MM.1S (cell line): ENCODE measurements around the gene BPIFB1.

Source experiments
- DNase-seq: peaks from one replicate; pipeline ENCODE4 v3.0.0-alpha.2; 2015
- H2AFZ ChIP-seq: fragments of 300-600 bp; sonication (generic); 2 replicates; pipeline ENCODE4 v1.6.0; 2016; ENCODE audit warnings: antibody characterized with exemption, low read length
- H3F3A ChIP-seq: fragments of 300-600 bp; sonication (generic); 2 replicates; pipeline ENCODE4 v1.6.1; 2016; ENCODE audit warnings: mild to moderate bottlenecking, antibody characterized with exemption, low read length, moderate library complexity, mixed read lengths; ENCODE audit not compliant: insufficient read depth
- H3K27ac ChIP-seq: fragments of 300-600 bp; sonication (generic); 2 replicates; pipeline ENCODE4 v1.5.1; 2016; ENCODE audit warnings: mild to moderate bottlenecking, low read length
- H3K27me3 ChIP-seq: fragments of 300-600 bp; sonication (generic); replicated peaks from 2 replicates; pipeline ENCODE4 v1.6.0; 2016; ENCODE audit warnings: low read length; ENCODE audit not compliant: insufficient read depth
- H3K36me3 ChIP-seq: fragments of 300-600 bp; sonication (generic); replicated peaks from 2 replicates; pipeline ENCODE4 v1.6.1; 2016; ENCODE audit warnings: mild to moderate bottlenecking, low read length, mixed read lengths; ENCODE audit not compliant: insufficient read depth
- H3K4me1 ChIP-seq: fragments of 300-600 bp; sonication (generic); 2 replicates; pipeline ENCODE4 v1.6.1; 2016; ENCODE audit warnings: low read length, mixed read lengths
- H3K4me2 ChIP-seq: fragments of 300-600 bp; sonication (generic); 2 replicates; pipeline ENCODE4 v1.6.0; 2016; ENCODE audit warnings: low read depth, low read length
- H3K4me3 ChIP-seq: fragments of 300-600 bp; sonication (generic); 2 replicates; pipeline ENCODE4 v1.5.1; 2016; ENCODE audit warnings: low read length, mixed read lengths
- H3K79me2 ChIP-seq: fragments of 300-600 bp; sonication (generic); 2 replicates; pipeline ENCODE4 v1.6.1; 2016; ENCODE audit warnings: mixed run types, low read length, mixed read lengths
- H3K9ac ChIP-seq: fragments of 300-600 bp; sonication (generic); 2 replicates; pipeline ENCODE4 v1.6.1; 2016; ENCODE audit warnings: low read length, mixed read lengths
- H3K9me2 ChIP-seq: fragments of 300-600 bp; sonication (generic); replicated peaks from 2 replicates; pipeline ENCODE4 v1.6.1; 2016; ENCODE audit warnings: mild to moderate bottlenecking, low read length, mixed read lengths; ENCODE audit not compliant: insufficient read depth
- H3K9me3 ChIP-seq: fragments of 300-600 bp; sonication (generic); replicated peaks from 2 replicates; pipeline ENCODE4 v1.6.1; 2016; ENCODE audit warnings: mild to moderate bottlenecking, low read length, mixed read lengths; ENCODE audit not compliant: insufficient read depth
- H4K20me1 ChIP-seq: fragments of 300-600 bp; sonication (generic); 2 replicates; pipeline ENCODE4 v1.6.1; 2016; ENCODE audit warnings: mild to moderate bottlenecking, low read length, moderate library complexity, mixed read lengths; ENCODE audit not compliant: insufficient read depth
- EZH2 ChIP-seq: fragments of 300-600 bp; sonication (generic); optimal IDR thresholded peaks from 2 replicates; pipeline ENCODE3; 2017; ENCODE audit warnings: low read depth, mild to moderate bottlenecking, antibody characterized with exemption, low read length, mixed read lengths
- EZH2phosphoT487 ChIP-seq: fragments of 300-600 bp; sonication (generic); IDR thresholded peaks from 2 replicates; pipeline ENCODE4 v1.6.1; 2018; ENCODE audit warnings: antibody characterized with exemption, low read length
- TF ChIP-seq, protein P1 (sequence below): fragments of 300-600 bp; sonication (generic); IDR thresholded peaks from 2 replicates; pipeline ENCODE4 v1.5.1; 2016; ENCODE audit warnings: antibody characterized with exemption, low read length, mixed read lengths

The BPIFB1 gene

DNA sequence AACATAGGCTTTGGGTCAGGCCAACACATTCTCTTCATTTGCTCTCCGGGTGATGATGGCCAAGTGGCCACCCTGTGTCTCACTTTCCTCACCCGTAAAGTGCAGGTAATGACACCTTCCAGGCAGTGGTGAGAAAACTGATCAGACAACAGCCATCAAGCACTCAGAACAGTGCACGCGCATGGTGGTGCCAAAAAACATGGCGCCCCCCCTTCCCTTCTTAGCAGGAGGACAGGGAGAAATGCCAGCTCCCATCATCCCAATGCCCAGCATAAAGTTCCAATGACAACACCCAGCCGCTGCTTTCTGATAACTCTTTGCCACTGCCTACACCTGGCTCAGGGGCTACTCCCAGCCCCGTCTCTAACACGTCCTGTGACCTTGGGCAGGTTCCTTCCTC lies 8.4 kb downstream of the BPIFB1 start:
- Histone ChIP-seq H3F3A (no peaks in the 10 kb centered on the region), H3K9me2 (no peaks in the 10 kb centered on the region), H3K9ac (no peak overlapping the region), H4K20me1 (no peaks in the 10 kb centered on the region), H3K79me2 (no peaks in the 10 kb centered on the region), H3K9me3 (no peaks in the 10 kb centered on the region), H3K4me3 (no peak overlapping the region), H3K4me1 (no peaks in the 10 kb centered on the region), H3K27me3 (peaks cover 85% of the 10 kb centered on the region), H2AFZ (no peak overlapping the region), H3K4me2 (no peak overlapping the region), H3K27ac (no peak overlapping the region), H3K36me3 (no peaks in the 10 kb centered on the region)
- DNase-seq = no peak
- TF ChIP-seq, protein P1, sequence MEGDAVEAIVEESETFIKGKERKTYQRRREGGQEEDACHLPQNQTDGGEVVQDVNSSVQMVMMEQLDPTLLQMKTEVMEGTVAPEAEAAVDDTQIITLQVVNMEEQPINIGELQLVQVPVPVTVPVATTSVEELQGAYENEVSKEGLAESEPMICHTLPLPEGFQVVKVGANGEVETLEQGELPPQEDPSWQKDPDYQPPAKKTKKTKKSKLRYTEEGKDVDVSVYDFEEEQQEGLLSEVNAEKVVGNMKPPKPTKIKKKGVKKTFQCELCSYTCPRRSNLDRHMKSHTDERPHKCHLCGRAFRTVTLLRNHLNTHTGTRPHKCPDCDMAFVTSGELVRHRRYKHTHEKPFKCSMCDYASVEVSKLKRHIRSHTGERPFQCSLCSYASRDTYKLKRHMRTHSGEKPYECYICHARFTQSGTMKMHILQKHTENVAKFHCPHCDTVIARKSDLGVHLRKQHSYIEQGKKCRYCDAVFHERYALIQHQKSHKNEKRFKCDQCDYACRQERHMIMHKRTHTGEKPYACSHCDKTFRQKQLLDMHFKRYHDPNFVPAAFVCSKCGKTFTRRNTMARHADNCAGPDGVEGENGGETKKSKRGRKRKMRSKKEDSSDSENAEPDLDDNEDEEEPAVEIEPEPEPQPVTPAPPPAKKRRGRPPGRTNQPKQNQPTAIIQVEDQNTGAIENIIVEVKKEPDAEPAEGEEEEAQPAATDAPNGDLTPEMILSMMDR = no peak
- TF ChIP-seq EZH2 = no peak
- TF ChIP-seq EZH2phosphoT487 = no peak

DNA sequence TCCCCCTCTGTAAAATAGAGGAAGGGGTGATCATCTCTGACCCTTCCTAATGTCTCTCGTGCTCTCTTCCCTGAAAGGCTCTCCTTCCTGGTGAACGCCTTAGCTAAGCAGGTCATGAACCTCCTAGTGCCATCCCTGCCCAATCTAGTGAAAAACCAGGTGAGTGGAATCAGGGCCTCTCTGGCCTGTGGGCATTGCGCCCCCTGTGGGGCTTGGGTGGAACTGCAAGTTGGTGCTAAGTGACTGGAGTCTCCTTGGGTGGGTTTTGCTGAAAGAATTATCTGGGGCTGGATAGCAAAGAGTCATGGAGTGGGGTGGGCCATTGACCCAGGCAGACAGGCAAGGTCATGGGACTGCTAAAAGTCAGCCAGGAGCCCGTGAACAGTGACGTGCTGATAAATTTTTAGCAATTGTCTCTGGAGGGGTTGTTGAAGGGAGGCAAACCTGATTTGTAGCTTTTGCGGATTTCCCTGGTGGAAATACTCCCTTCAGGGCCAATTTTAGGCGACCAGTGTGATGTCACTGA lies 8.9 kb downstream of the BPIFB1 start:
- no peak overlapping the region for H2AFZ ChIP-seq
- no peak overlapping the region for H3K27ac ChIP-seq
- no peaks in the 10 kb centered on the region for H3K9me3 ChIP-seq
- no peaks in the 10 kb centered on the region for H3K9me2 ChIP-seq
- no peak overlapping the region for H3K4me3 ChIP-seq
- H4K20me1 ChIP-seq = no peaks in the 10 kb centered on the region
- H3K79me2 ChIP-seq = no peaks in the 10 kb centered on the region
- DNase-seq = peak; percentile 28
- no peak overlapping the region for H3K4me2 ChIP-seq
- TF ChIP-seq, protein P1 = peak; percentile 98
- TF ChIP-seq EZH2phosphoT487 = no peak
- H3F3A ChIP-seq = no peaks in the 10 kb centered on the region
- no peak overlapping the region for H3K9ac ChIP-seq
- no peaks in the 10 kb centered on the region for H3K4me1 ChIP-seq
- no peaks in the 10 kb centered on the region for H3K36me3 ChIP-seq
- H3K27me3 ChIP-seq = peaks cover 81% of the 10 kb centered on the region

DNA sequence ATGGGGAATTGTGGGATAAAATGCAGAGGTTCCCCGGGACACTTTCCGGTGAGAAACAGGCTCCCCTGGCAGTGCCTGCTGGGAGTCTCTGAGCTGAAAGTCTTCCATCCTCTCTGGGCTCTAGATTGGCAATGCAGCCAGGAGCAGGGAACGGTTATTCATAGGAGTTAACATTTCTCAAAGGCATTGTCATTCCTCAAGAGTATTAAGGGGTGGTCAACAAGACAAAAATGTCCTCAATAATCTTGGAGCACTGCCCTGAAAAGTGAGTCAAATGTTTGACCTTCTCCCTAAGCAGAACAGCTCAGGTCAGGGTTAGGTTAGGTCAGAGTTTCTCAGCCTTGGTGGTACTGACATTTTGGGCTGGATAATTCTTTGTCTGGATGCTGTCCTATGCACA lies 13.2 kb downstream of the BPIFB1 start:
- Histone ChIP-seq H3K27me3 (peaks cover 64% of the 10 kb centered on the region), H3K4me1 (no peaks in the 10 kb centered on the region), H3K9ac (no peak overlapping the region), H3K4me2 (no peak overlapping the region), H4K20me1 (no peaks in the 10 kb centered on the region), H3K79me2 (no peaks in the 10 kb centered on the region), H3K9me3 (no peaks in the 10 kb centered on the region), H2AFZ (no peak overlapping the region), H3K27ac (no peak overlapping the region), H3K36me3 (no peaks in the 10 kb centered on the region), H3K4me3 (no peak overlapping the region), H3K9me2 (no peaks in the 10 kb centered on the region), H3F3A (no peaks in the 10 kb centered on the region)
- no peak for TF ChIP-seq EZH2
- TF ChIP-seq, protein P1 = no peak
- no peak for TF ChIP-seq EZH2phosphoT487
- no peak for DNase-seq
